HG03460 (cell line): ENCODE data around the gene ANP32B.

Source experiments
- ATAC-seq: cut with Tn5 transposase; IDR thresholded peaks from one replicate; pipeline ENCODE4 v1.9.1; 2021; ENCODE audit not compliant: unreplicated experiment

Gene ANP32B

GRCh38 chr9:98021306-98022040 is 38.3 kb downstream of the ANP32B start:
- ATAC-seq: no peak

GRCh38 chr9:98022447-98022846 is 39.3 kb downstream of the ANP32B start:
- ATAC-seq: no peak

GRCh38 chr9:98024702-98025101 is 41.6 kb downstream of the ANP32B start:
- no peak for ATAC-seq

GRCh38 chr9:98031169-98031568 is 48.0 kb downstream of the ANP32B start:
- no peak for ATAC-seq

- no peak for ATAC-seq
Measured at GRCh38 chr9:98031935-98032334, 48.8 kb downstream of the ANP32B start.

- peak; percentile 61 for ATAC-seq
Measured at GRCh38 chr9:98034593-98035546, 51.7 kb downstream of the ANP32B start.

GRCh38 chr9:98037357-98037756 is 54.2 kb downstream of the ANP32B start:
- ATAC-seq: no peak

GRCh38 chr9:98038958-98039357 is 55.8 kb downstream of the ANP32B start:
- no peak for ATAC-seq

GRCh38 chr9:98039607-98040017 is 56.5 kb downstream of the ANP32B start:
- no peak for ATAC-seq

GRCh38 chr9:98040212-98040611 is 57.1 kb downstream of the ANP32B start:
- ATAC-seq: no peak

- ATAC-seq: no peak
Measured at GRCh38 chr9:98043915-98044314, 60.8 kb downstream of the ANP32B start.

- ATAC-seq: no peak
Measured at GRCh38 chr9:98045234-98046179, 62.4 kb downstream of the ANP32B start.

- no peak for ATAC-seq
Measured at GRCh38 chr9:98046180-98046543, 63.0 kb downstream of the ANP32B start.

GRCh38 chr9:98047002-98047401 is 63.9 kb downstream of the ANP32B start:
- ATAC-seq: no peak

- no peak for ATAC-seq
Measured at GRCh38 chr9:98049288-98050072, 66.3 kb downstream of the ANP32B start.

GRCh38 chr9:98050351-98050750 is 67.2 kb downstream of the ANP32B start:
- no peak for ATAC-seq

GRCh38 chr9:98054376-98054951 is 71.3 kb downstream of the ANP32B start:
- ATAC-seq: no peak

GRCh38 chr9:98056269-98057137 is 73.4 kb downstream of the ANP32B start, which contains the start of gene NANS:
Gene NANS, plus strand, starts transcription at chr9:98056732. Its CDS starts 77 bp downstream, at chr9:98056809.
- peak; percentile 93 for ATAC-seq
